IPS DF 19.7 (cell line): ENCODE data around the gene FAM47E.

Source experiments
- DNase-seq: peaks from one replicate; pipeline ENCODE4 v3.0.0-alpha.2; 2013; ENCODE audit warnings: low read depth, low spot score

Gene FAM47E

GRCh38 chr4:76251441-76252270 is at the start of gene FAM47E:
Gene FAM47E (plus strand): TSS chr4:76251721. CDS start chr4:76251747, 26 bp downstream.
- DNase-seq, result peak; percentile 74

- no peak for DNase-seq
These were observed 48.0 kb upstream of the FAM47E start for GRCh38 chr4:76203541-76203940.

GRCh38 chr4:76204936-76205335 is 46.6 kb upstream of the FAM47E start:
- DNase-seq, result no peak

GRCh38 chr4:76205476-76205875 is 46.0 kb upstream of the FAM47E start:
- no peak for DNase-seq

GRCh38 chr4:76206222-76206942 is 45.1 kb upstream of the FAM47E start:
- DNase-seq, result no peak

- DNase-seq, result no peak
These were observed 44.0 kb upstream of the FAM47E start for GRCh38 chr4:76207549-76207948.

- DNase-seq, result no peak
These were observed 43.3 kb upstream of the FAM47E start for GRCh38 chr4:76208005-76208765.

- DNase-seq, result no peak
These were observed 41.6 kb upstream of the FAM47E start for GRCh38 chr4:76209881-76210280.

GRCh38 chr4:76210452-76210851 is 41.1 kb upstream of the FAM47E start:
- no peak for DNase-seq

- no peak for DNase-seq
These were observed 39.5 kb upstream of the FAM47E start for GRCh38 chr4:76211769-76212708.

- no peak for DNase-seq
These were observed 38.6 kb upstream of the FAM47E start for GRCh38 chr4:76212851-76213414.

GRCh38 chr4:76213415-76214176 is 37.9 kb upstream of the FAM47E start, which contains the start of gene SCARB2:
Gene SCARB2 (minus strand): TSS chr4:76213824. CDS start chr4:76213543, 281 bp downstream.
- no peak for DNase-seq

GRCh38 chr4:76214177-76214675 is 37.3 kb upstream of the FAM47E start:
- no peak for DNase-seq

GRCh38 chr4:76215077-76215476 is 36.4 kb upstream of the FAM47E start:
- no peak for DNase-seq

GRCh38 chr4:76216524-76216923 is 35.0 kb upstream of the FAM47E start:
- DNase-seq, result no peak

- DNase-seq, result no peak
These were observed 34.3 kb upstream of the FAM47E start for GRCh38 chr4:76216975-76217814.

GRCh38 chr4:76219299-76220055 is 32.0 kb upstream of the FAM47E start:
- DNase-seq, result no peak

- DNase-seq, result no peak
These were observed 27.4 kb upstream of the FAM47E start for GRCh38 chr4:76224171-76224570.
